CD4-positive, alpha-beta T cell treated with Interleukin-15 for 1 hour (primary cell): ENCODE data around the gene HS1BP3.

ENCODE experiments used
- DNase-seq: peaks from one replicate; pipeline ENCODE4 v3.0.0-alpha.2; 2020

HS1BP3 gene

GRCh38 chr2:20650877-20651730 lies at the start of gene HS1BP3:
TSS of gene HS1BP3 (minus strand) at chr2:20651098. CDS start at chr2:20651063, 35 bp downstream.
- DNase-seq: peak; percentile 90

- no peak for DNase-seq
These were observed 48.2 kb upstream of the HS1BP3 start for GRCh38 chr2:20698916-20699613.

- no peak for DNase-seq
These were observed 46.5 kb upstream of the HS1BP3 start for GRCh38 chr2:20697322-20697934.

- DNase-seq: no peak
These were observed 45.5 kb upstream of the HS1BP3 start for GRCh38 chr2:20696366-20696765.

DNA sequence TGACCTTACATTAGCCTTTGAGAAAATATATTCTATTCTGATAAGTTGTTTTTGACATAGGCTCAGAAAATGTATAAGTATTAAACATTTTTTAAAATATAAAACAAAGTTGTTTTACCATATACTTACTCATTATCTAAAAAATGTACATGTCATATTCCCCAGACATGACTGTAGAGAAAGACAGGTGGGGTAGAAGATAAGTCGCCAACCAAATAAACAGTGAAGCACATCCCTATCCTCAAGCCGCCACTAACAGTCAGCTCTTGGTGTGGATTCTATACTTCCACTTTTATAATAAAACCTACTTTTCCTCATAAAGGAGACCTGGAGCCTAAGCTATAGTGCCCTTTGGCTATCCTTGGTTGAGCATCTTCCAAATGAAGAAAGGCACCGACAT lies 42.4 kb upstream of the HS1BP3 start:
- no peak for DNase-seq

GRCh38 chr2:20692081-20692480 lies 41.2 kb upstream of the HS1BP3 start:
- no peak for DNase-seq

- no peak for DNase-seq
These were observed 40.3 kb upstream of the HS1BP3 start for GRCh38 chr2:20691076-20691734.

- DNase-seq: no peak
These were observed 38.7 kb upstream of the HS1BP3 start for GRCh38 chr2:20689428-20690264.

DNA sequence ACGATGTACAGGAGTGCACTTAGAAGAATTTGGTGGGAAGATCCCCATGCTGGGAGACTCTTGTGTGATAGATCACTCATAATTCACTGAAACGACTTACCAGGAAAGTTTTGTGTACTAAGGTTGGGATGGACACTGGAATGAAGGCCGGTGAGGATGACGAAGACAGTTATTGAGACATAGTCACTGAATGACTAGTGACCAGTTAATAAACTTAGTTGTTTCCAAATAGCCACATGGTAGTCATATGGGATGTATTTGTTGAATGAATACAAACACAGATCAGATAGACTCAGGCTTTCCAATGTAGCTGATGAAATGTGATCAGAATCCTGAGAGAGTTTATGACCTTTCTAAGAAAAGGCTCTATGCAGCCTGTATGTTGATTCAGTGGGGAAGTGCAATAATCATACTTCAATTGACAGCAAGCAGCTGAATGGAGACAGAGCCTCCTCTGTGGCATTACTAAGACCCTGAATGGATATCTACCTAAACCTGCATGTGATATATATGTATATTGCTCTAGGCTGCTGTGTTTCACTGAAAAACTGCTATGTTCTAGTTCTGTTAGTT lies 36.4 kb upstream of the HS1BP3 start:
- DNase-seq: no peak

DNA sequence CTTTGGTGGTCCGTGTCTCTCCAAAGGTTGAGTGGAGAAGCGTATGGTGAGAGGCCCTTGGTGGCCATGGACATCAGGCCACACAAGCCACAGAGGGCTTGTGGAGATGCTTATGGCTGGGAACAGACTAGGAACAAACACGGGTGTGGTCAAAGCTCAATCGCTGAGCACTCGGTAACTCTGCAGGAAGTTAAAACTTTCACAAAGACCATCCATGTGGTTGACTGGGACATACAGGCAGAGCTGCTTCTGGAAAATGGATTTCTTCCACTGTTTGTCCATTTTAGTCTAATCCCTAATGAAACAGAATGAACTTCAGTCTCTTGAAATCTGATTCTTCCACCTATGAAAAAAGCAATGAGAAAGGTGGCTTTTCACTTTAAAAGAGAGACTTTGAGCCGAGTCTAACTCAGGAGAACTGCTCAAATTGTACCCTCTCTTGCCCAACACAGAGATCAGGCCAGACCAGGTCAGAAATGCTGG lies 33.7 kb upstream of the HS1BP3 start:
- no peak for DNase-seq

- DNase-seq: no peak
These were observed 31.4 kb upstream of the HS1BP3 start for GRCh38 chr2:20682167-20682920.

DNA sequence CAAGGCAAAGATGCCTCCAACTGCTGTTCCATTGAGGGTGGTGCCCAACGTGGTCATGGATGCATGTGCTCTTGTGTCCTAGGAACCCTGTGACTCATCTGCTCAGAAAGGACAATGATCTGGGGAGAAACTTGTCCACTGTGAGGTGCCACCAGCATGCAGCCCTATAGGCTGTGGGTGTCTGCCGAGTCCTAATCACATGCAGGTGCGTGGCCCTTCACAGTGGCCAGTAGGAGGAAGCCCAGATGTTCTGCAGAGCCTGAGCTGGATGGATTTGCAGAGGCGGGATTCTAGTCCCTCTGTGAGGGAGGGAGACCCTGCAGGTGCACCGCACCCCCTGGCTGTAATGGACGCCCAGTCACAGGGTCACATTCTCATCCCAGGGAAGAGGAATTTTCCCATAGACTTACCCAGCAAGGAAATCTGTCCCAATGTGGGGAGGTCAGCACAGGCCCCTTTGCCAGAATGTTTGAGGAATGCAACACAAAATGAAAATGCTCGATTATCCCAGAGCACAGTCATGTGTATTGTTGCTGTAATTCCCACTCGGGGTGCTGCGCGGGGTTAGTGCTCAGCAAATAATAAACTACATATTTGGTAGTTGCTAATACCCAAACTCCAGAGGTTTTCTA lies 30.0 kb upstream of the HS1BP3 start:
- no peak for DNase-seq

GRCh38 chr2:20678780-20679179 lies 27.9 kb upstream of the HS1BP3 start:
- no peak for DNase-seq

GRCh38 chr2:20678086-20678395 lies 27.1 kb upstream of the HS1BP3 start:
- DNase-seq: no peak

DNA sequence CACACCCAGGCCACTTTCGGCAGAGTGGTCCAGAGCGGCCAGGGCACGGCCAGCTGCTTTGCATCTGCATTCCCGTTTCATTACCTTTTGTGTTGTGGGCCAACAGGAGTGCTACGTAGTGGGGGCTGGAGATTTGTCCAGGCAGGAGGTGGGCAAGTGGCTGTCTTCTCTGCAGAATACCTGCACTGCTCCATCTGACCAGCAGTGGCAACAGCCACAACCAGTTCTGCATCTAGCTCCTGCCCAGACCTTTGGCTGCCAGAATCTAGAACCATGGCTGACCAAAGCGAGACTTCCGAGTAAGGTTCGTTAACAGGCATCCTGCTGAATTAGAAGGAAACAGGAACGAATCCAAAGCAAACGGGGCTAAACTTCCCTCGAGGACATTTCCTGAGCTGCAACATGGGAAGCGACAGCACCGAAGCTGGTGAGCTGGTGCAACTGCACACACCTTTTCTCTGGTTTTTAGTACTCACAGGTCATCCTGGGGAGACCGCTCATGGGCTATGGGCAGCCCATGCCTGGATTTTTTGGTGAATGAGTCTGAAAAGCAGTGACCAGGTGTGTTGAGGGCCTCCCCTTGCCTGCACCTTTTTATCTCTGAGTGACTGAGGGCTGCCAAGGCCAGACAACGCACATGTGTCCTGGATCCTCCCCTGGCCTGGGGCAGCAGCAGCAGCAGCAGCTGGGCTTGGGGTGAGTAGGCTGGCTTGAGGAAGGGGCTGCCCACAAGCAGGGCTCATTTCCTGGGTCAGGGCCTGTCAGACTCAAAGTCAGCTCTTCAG lies 26.6 kb upstream of the HS1BP3 start:
- DNase-seq: no peak

GRCh38 chr2:20676353-20677215 lies 25.7 kb upstream of the HS1BP3 start:
- DNase-seq: peak; percentile 38

DNA sequence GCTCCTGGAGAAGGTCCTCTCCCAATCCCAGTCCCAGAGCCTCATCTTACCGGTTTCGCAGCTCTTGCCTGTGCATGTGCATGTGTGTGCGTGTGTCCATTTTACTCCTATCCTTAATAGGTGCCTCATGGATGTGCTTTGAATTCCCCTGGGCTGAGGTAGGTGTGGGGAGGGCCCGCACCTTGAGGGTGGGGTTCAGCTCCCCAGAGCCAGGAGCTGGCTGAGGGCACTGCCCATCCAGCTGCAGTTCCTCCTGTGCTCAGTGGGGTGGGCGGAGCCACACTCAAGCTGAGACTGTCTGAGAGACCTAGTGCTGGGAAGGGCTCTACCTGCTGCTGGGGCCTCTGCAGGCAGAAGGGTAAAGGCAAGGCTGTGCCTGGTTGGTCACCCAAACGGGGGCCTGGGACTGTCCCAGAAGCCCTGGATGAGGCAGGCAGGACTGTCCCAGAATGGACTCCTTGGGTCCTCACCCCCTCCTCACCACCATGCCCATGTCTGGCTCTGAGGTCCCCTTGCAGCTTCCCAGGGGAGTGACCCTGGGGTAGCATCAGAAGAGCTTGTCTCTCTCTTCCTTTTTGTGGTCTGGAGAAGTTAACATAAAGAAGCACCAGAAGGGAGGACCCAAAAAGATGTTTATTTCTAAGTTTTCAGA lies 24.9 kb upstream of the HS1BP3 start:
- DNase-seq: peak; percentile 36

DNA sequence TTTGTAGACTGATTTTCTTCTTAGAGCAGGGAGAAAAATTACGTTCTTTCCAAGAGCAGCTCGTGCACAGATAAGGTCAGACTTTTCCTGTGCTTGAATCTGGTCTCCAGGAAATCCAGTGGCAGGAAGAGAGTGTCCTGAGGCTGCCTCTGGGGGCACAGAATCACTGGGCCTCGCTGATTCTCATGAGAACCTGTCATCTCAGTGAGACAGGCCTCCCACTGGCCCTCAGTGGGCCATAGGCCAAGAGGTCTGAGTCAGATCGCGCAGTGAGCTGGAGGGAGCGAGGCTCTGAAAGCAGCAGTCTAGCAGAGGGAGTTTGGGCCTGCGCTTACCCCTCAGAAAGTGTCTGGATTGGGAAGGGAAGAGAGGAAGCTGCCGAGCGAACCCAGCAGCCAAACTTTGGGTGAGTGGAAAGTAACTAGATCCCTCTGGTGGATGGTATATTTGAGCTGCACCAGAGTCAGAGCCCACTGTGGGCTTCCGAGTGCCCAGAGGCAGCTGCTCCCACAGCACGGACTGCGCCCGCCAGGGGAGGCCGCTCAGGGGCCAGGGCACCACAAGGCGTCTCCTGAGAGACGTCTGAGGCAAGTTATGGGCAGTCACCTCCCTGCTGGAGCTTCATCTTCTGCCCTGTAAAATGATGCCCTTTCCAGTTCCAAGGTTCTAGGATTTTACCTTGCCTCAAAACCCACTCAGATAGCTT lies 24.2 kb upstream of the HS1BP3 start:
- DNase-seq: no peak
